ENCODE measurements around the gene POR. TPM values are rescaled to one million over a fixed set of nuclear protein-coding genes. Genes with fewer than 3 reads are reported as not detected.

Gene POR
- total RNA-seq (2021; ENCODE audit: unreplicated experiment): 168 TPM
- 163 TPM for polyA plus RNA-seq (2012; ENCODE audit: insufficient read length)
- percentile 64 among the genes with signal in this experiment for Bru-seq, nascent RNA
- BruChase-seq, experiment 1, labeled RNA remaining after a 2-hour chase: percentile 66 among the genes with signal in this experiment
- BruChase-seq, experiment 2, labeled RNA remaining after a 6-hour chase: percentile 72 among the genes with signal in this experiment
- long read RNA-seq, transcript POR-218 (16 exons, 2,522 nt): major isoform, 66 of 193 reads
- long read RNA-seq, partial matches to known transcripts: 72 of 193 reads
- long read RNA-seq, other reads (novel, unspliced or antisense): 51 of 193 reads

- Histone ChIP-seq H3K27ac (ENCODE audit: low read length) (peak within 1 kb of the TSS; percentile 93), H3K9me3 (ENCODE audit: control insufficient read depth, insufficient read depth, low read depth, low read length) (no peaks in the 10 kb centered on the region), H3K4me3 (ENCODE audit: low read depth in 2 of 2, low read length in 2 of 2) (peak within 1 kb of the TSS; percentile 93 to 98), H3K4me1 (ENCODE audit: control insufficient read depth, insufficient read depth, low read length) (peaks cover 15% of the 10 kb centered on the region), H3K36me3 (ENCODE audit: control insufficient read depth, insufficient read depth, low read length) (no peaks in the 10 kb centered on the region; the same call in 1 of the 2 replicates), H3K27me3 (ENCODE audit: control insufficient read depth, insufficient read depth, low read length) (no peaks in the 10 kb centered on the region)
- intact Hi-C loops (cut with micrococcal nuclease; ENCODE audit: unreplicated experiment): no loop called here
- in situ Hi-C loops (cut with HindIII; ENCODE audit: low pct_unique_long_range_greater_than_20kb, low sequenced_read_pairs): no loop called here
- CTCF ChIA-PET: interaction anchor here (0.5 to 0.6 kb wide), 3 partner anchors 11 to 286 kb away, joined by 4 to 9 read pairs (median 6); no protein-coding TSS in a partner anchor
- ATAC-seq: peak; percentile 97
- peak; percentile 35 for DNase-seq (ENCODE audit: low read depth, low spot score)
- POLR2A ChIA-PET: interaction anchor here (0.7 kb wide), 1 partner anchor 27 kb away, joined by 3 read pairs; no protein-coding TSS in a partner anchor
- no peak; a peak in 1 of 4 replicates for TF ChIP-seq REST (IDR thresholded peaks at IDR 0.05; ENCODE audit: insufficient read depth in 1 of 2, low read depth in 2 of 2, low read length in 1 of 2)
- TF ChIP-seq POLR2AphosphoS5 (IDR thresholded peaks at IDR 0.05; ENCODE audit: low read depth, low read length): peak; percentile 99
- TF ChIP-seq SIN3A (IDR thresholded peaks at IDR 0.05; ENCODE audit: borderline replicate concordance, insufficient read depth, low read depth, low read length): peak; percentile 92; the same call in 1 of the 2 replicates
- TF ChIP-seq CTCF (IDR thresholded peaks at IDR 0.05): no peak
- peak; percentile 72 for TF ChIP-seq TCF7L2 (IDR thresholded peaks at IDR 0.05; ENCODE audit: low read depth, low read length)
- BruUV-seq (replicated peaks): no TSS peak
Observed at GRCh38 chr7:75914655-75915415, at the start of gene POR. TSS of gene POR (plus strand) at chr7:75915155. CDS start at chr7:75954002, 38,847 bp downstream.

GRCh38 chr7:75866114-75866488 is 48.9 kb upstream of the POR start:
- in situ Hi-C loops (cut with HindIII; ENCODE audit: low pct_unique_long_range_greater_than_20kb, low sequenced_read_pairs) (no loop called here), intact Hi-C loops (cut with micrococcal nuclease; ENCODE audit: unreplicated experiment) (loop anchor here (1.0 kb wide), 1 partner anchor 154 kb away; no protein-coding TSS in a partner anchor)
- Histone ChIP-seq H3K36me3 (ENCODE audit: control insufficient read depth, insufficient read depth, low read length) (no peaks in the 10 kb centered on the region), H3K27ac (ENCODE audit: low read length) (no peak overlapping the region), H3K4me1 (ENCODE audit: control insufficient read depth, insufficient read depth, low read length) (0 out of 2 replicates have a peak, but pooled peaks cover 3% of the 10 kb centered on the region), H3K9me3 (ENCODE audit: control insufficient read depth, insufficient read depth, low read depth, low read length) (no peaks in the 10 kb centered on the region), H3K4me3 (ENCODE audit: low read depth in 2 of 2, low read length in 2 of 2) (peak overlapping the region in 1 of 2 experiments; percentile 8; a peak in 1 of 4 replicates), H3K27me3 (ENCODE audit: control insufficient read depth, insufficient read depth, low read length) (no peaks in the 10 kb centered on the region)
- DNase-seq (ENCODE audit: low read depth, low spot score) (no peak), ATAC-seq (peak; percentile 82)
- ChIA-PET CTCF (interaction anchor here (0.6 to 1.6 kb wide), 3 partner anchors 12 to 449 kb away, joined by 3 to 9 read pairs (median 6); no protein-coding TSS in a partner anchor), POLR2A (no interaction called here)
- BruUV-seq (replicated peaks): no TSS peak
- TF ChIP-seq CTCF (IDR thresholded peaks at IDR 0.05): no peak
- TF ChIP-seq TCF7L2 (IDR thresholded peaks at IDR 0.05; ENCODE audit: low read depth, low read length): no peak
- no peak for TF ChIP-seq SIN3A (IDR thresholded peaks at IDR 0.05; ENCODE audit: borderline replicate concordance, insufficient read depth, low read depth, low read length)
- TF ChIP-seq REST (IDR thresholded peaks at IDR 0.05; ENCODE audit: insufficient read depth in 1 of 2, low read depth in 2 of 2, low read length in 1 of 2): no peak
- no peak for TF ChIP-seq POLR2AphosphoS5 (IDR thresholded peaks at IDR 0.05; ENCODE audit: low read depth, low read length)

Data from Panc1 (cell line).